ENCODE results near the gene RBFOX1. TPM values are rescaled to one million over a fixed set of nuclear protein-coding genes. Genes with fewer than 3 reads are reported as not detected.

The RBFOX1 gene
- total RNA-seq, 4 donors from 2014 or later, result 0.29 to 0.30 TPM; not detected in 2

DNA sequence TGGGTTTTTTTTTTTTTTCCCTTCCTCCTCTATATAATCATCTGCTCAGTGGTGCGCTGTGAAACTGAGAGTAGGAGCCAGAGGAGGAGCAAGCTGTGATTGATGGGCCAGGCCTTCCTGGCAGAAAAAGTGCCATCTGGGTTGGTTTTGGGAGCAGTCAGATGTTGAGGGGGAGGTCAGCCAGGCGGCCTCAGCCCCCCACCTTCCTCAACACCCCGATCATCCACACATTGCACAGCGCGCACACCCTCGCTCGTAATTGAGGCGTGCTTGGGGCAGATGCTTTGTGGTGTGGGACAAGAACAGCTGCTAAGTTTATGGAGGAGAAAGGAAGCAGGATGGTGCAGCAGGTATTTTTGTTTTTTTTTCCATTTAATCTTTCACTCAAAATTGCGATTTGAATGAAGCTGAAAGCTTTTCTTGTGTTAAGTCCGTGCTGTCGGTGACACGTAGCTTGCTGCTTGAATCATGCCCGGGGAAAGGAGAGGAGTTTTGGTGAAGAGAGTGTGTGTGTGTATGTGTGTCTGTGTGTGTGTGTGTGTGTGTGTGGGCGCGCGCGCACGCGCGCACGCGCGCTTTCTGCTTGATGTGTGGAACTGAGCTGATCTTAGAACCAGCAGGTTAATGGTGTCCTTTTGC is 177.4 kb downstream of the RBFOX1 start:
- DNase-seq (ENCODE audit: low spot score in 2 of 2), result no peak
- 56 to 60% methylated on average over 23 of the region's 23 CpGs for WGBS, 2 donors
- H3K4me3 ChIP-seq (ENCODE audit: low read depth, poor library complexity, severe bottlenecking), result no peak overlapping the region
- TF ChIP-seq, protein P1, sequence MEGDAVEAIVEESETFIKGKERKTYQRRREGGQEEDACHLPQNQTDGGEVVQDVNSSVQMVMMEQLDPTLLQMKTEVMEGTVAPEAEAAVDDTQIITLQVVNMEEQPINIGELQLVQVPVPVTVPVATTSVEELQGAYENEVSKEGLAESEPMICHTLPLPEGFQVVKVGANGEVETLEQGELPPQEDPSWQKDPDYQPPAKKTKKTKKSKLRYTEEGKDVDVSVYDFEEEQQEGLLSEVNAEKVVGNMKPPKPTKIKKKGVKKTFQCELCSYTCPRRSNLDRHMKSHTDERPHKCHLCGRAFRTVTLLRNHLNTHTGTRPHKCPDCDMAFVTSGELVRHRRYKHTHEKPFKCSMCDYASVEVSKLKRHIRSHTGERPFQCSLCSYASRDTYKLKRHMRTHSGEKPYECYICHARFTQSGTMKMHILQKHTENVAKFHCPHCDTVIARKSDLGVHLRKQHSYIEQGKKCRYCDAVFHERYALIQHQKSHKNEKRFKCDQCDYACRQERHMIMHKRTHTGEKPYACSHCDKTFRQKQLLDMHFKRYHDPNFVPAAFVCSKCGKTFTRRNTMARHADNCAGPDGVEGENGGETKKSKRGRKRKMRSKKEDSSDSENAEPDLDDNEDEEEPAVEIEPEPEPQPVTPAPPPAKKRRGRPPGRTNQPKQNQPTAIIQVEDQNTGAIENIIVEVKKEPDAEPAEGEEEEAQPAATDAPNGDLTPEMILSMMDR (IDR thresholded peaks at IDR 0.05), result no peak
- TF ChIP-seq POLR2A (IDR thresholded peaks at IDR 0.05), result no peak
- intact Hi-C loops (cut with DNase I; ENCODE audit: low total_unique reads), result no loop called here

DNA sequence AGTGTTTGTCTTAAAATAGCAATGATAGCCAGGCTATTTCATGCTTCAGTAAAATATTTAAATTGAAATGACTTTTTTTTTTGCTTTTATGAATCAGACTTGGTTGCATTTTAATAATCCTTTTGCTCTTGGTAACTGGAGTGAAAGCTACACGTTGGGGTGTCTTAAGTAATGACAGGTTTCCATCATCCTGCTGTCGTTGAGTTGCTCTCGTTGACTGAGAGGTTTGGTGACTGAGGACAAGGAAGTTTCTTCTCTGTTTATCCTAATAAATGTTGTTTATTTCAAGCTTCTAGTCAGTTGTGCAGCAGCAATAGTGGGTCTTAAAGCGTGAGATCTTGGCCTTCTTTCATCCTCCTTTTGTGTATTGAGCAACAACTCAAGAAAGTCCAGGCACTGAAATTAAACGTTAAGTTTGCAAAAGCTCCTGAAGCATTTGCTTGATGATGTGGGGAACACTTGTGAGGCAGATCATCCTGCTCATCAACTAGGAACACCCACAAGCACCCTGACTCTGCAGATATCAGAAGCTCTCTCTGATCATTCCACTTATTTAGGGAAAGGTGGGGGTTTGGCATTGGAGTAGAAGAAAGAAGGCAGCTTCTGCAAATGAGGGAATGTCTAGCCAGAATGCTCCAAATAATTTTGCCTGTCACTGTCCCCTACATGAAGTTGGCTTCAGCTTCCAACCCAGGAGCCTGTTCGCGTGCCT is 179.1 kb downstream of the RBFOX1 start:
- no peak for DNase-seq (ENCODE audit: low spot score in 2 of 2)
- no peak for TF ChIP-seq POLR2A (IDR thresholded peaks at IDR 0.05)
- TF ChIP-seq, protein P1 (IDR thresholded peaks at IDR 0.05), result no peak
- intact Hi-C loops (cut with DNase I; ENCODE audit: low total_unique reads), result no loop called here
- no peak overlapping the region for H3K4me3 ChIP-seq (ENCODE audit: low read depth, poor library complexity, severe bottlenecking)
- WGBS, 2 donors, result 81% methylated on average over 7 of the region's 7 CpGs

DNA sequence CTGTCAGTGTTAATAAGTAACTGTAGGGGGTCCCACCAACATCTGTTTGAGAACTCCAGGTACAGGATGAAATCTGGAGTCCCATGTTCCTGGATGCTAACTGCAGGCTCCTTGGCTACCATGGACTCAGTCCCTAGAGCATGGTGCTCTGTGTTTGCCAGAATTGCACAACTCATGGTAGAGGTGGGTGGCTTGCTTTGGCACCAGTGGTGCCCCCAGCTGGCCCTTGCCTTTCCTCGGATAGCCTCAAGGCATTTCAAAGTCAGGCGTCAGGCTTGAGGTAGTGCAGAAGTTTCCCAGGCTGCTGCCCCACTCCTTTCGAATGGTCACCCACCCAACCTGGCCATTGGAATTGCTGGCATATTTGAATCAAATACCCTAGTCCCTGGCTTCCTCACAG is 179.9 kb downstream of the RBFOX1 start:
- DNase-seq (ENCODE audit: low spot score in 2 of 2), result no peak
- TF ChIP-seq, protein P1 (IDR thresholded peaks at IDR 0.05), result no peak
- no peak for TF ChIP-seq POLR2A (IDR thresholded peaks at IDR 0.05)
- H3K4me3 ChIP-seq (ENCODE audit: low read depth, poor library complexity, severe bottlenecking), result no peak overlapping the region
- intact Hi-C loops (cut with DNase I; ENCODE audit: low total_unique reads), result no loop called here
- 50 to 56% methylated on average over 3 of the region's 3 CpGs for WGBS, 2 donors

DNA sequence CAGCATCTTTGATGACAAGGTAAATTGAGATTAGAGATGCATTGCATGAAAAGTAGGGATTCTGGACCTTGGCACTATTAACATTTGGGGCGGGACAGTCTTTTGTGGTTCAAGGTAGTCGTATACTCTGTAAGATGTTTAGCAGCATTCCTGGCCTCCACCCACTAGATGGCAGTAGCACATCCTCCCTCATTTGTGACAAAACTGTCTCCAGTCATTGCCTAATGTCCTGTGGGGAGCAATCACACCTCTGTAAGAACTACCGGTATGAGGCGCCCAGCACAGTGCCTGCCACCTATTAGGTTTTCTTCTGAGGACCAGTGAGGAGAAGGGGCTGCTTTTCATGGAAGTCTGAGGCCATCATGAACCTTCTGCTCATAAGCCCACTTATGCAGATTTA is 180.8 kb downstream of the RBFOX1 start:
- DNase-seq (ENCODE audit: low spot score in 2 of 2), result no peak
- intact Hi-C loops (cut with DNase I; ENCODE audit: low total_unique reads), result no loop called here
- no peak overlapping the region for H3K4me3 ChIP-seq (ENCODE audit: low read depth, poor library complexity, severe bottlenecking)
- TF ChIP-seq POLR2A (IDR thresholded peaks at IDR 0.05), result no peak
- TF ChIP-seq, protein P1 (IDR thresholded peaks at IDR 0.05), result no peak
- 53 to 74% methylated on average over 4 of the region's 4 CpGs for WGBS, 2 donors

DNA sequence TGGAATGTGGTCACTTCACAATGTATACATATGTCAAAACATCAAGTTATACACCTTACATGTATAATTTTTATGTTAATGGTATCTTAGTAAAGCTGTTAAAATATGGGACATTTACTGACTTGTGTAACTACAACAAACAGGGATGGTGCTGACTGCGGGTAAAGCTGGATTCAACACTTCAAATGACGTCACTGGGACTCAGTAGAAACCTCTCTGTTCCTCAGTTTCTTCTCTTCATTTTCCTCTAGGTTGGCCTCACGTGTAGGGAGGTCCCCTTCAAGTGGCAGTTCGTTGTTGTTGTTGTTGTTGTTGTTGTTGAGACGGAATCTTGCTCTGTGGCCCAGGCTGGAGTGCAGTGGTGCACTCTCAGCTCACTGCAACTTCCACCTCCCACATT is 182.9 kb downstream of the RBFOX1 start:
- H3K4me3 ChIP-seq (ENCODE audit: low read depth, poor library complexity, severe bottlenecking), result no peak overlapping the region
- TF ChIP-seq POLR2A (IDR thresholded peaks at IDR 0.05), result no peak
- TF ChIP-seq, protein P1 (IDR thresholded peaks at IDR 0.05), result no peak
- intact Hi-C loops (cut with DNase I; ENCODE audit: low total_unique reads), result no loop called here
- WGBS, 2 donors, result 80 to 82% methylated on average over 5 of the region's 5 CpGs
- DNase-seq (ENCODE audit: low spot score in 2 of 2), result no peak

All from lower leg skin (tissue), 4 donors.